HEK293 (cell line): ENCODE measurements around the gene MPV17.
A peak's percentile ranks its signal among the peaks of the same experiment; 100 is the strongest.

Source experiments
- CTCF ChIA-PET: fragments of 350-600 bp; formaldehyde crosslinking; extraction: SDS; loops from one replicate; lab custom pipeline; 2021; ENCODE audit warnings: antibody characterized with exemption; lab: Yijun Ruan, JAX
- POLR2A ChIA-PET: fragments of 300-600 bp; formaldehyde crosslinking; extraction: SDS; loops from one replicate; lab custom pipeline; 2020; ENCODE audit warnings: antibody characterized with exemption, inconsistent platforms; lab: Yijun Ruan, JAX
- H3K27ac ChIP-seq: fragments of 200-500 bp; sonication (Bioruptor generic); 2 replicates; pipeline ENCODE4 v1.5.1; 2014; ENCODE audit warnings: low read depth, low read length, control low read depth, inconsistent platforms; ENCODE audit errors: extremely low read depth
- H3K36me3 ChIP-seq, 2 experiments: fragments of 200-500 bp in 1 of 2; sonication (Bioruptor generic) in 1 of 2; 1 replicate in 1 of 2; 2 replicates in 1 of 2; pipeline ENCODE4 v1.5.1; 2014 to 2017; ENCODE audit warnings: inconsistent platforms in 2 of 2, low read length in 2 of 2; ENCODE audit not compliant: control insufficient read depth in 2 of 2, insufficient read depth in 1 of 2
- H3K4me1 ChIP-seq: fragments of 200-500 bp; sonication (Bioruptor generic); 2 replicates; pipeline ENCODE4 v1.5.1; 2014; ENCODE audit warnings: mild to moderate bottlenecking, low read length, inconsistent platforms; ENCODE audit not compliant: control insufficient read depth, insufficient read depth
- H3K4me3 ChIP-seq: 2 replicates; pipeline ENCODE4 v1.5.1; 2011; ENCODE audit warnings: low read depth, mild to moderate bottlenecking, control low read depth, low read length, moderate library complexity
- H3K9me3 ChIP-seq: fragments of 200-500 bp; sonication (Bioruptor generic); 2 replicates; pipeline ENCODE4 v1.5.1; 2014; ENCODE audit warnings: low read depth, low read length, inconsistent platforms; ENCODE audit not compliant: control insufficient read depth, insufficient read depth
- KLF16 ChIP-seq: fragments of 450-650 bp; formaldehyde crosslinking; IDR thresholded peaks from 2 replicates; pipeline ENCODE4 v1.5.1; 2017; ENCODE audit warnings: missing biosample characterization, missing genetic modification characterization
- PRDM1 ChIP-seq: fragments of 450-650 bp; formaldehyde crosslinking; IDR thresholded peaks from 2 replicates; pipeline ENCODE4; 2016; ENCODE audit warnings: missing biosample characterization, missing genetic modification characterization
- REST ChIP-seq: fragments of 450-650 bp; formaldehyde crosslinking; IDR thresholded peaks from 2 replicates; pipeline ENCODE4 v1.5.1; 2016; ENCODE audit warnings: missing biosample characterization, missing genetic modification characterization
- SALL2 ChIP-seq: fragments of 450-650 bp; formaldehyde crosslinking; IDR thresholded peaks from 2 replicates; pipeline ENCODE4 v1.5.0; 2017; ENCODE audit warnings: missing biosample characterization, mild to moderate bottlenecking, missing genetic modification characterization, borderline replicate concordance
- ZBTB17 ChIP-seq: fragments of 450-650 bp; formaldehyde crosslinking; IDR thresholded peaks from 2 replicates; pipeline ENCODE4 v1.5.1; 2016; ENCODE audit warnings: missing biosample characterization, missing genetic modification characterization
- ZBTB6 ChIP-seq: fragments of 450-650 bp; formaldehyde crosslinking; IDR thresholded peaks from 2 replicates; pipeline ENCODE4 v1.5.1; 2017; ENCODE audit warnings: missing biosample characterization, missing genetic modification characterization
- ZBTB7A ChIP-seq: fragments of 450-650 bp; formaldehyde crosslinking; IDR thresholded peaks from 2 replicates; pipeline ENCODE4 v1.5.1; 2016; ENCODE audit warnings: low read depth, missing biosample characterization, missing genetic modification characterization
- ZFP41 ChIP-seq: fragments of 450-650 bp; formaldehyde crosslinking; IDR thresholded peaks from 2 replicates; pipeline ENCODE4 v1.5.1; 2016; ENCODE audit warnings: missing biosample characterization, missing genetic modification characterization, borderline replicate concordance
- ZFP69B ChIP-seq: fragments of 450-650 bp; formaldehyde crosslinking; IDR thresholded peaks from 2 replicates; pipeline ENCODE4 v1.5.1; 2016; ENCODE audit warnings: missing biosample characterization, missing genetic modification characterization
- ZIC2 ChIP-seq: fragments of 450-650 bp; formaldehyde crosslinking; IDR thresholded peaks from 2 replicates; pipeline ENCODE4 v1.5.1; 2016; ENCODE audit warnings: missing biosample characterization, missing genetic modification characterization
- ZNF18 ChIP-seq: fragments of 450-650 bp; formaldehyde crosslinking; IDR thresholded peaks from 2 replicates; pipeline ENCODE4 v1.5.1; 2016; ENCODE audit warnings: missing biosample characterization, missing genetic modification characterization
- ZNF211 ChIP-seq: fragments of 450-650 bp; formaldehyde crosslinking; IDR thresholded peaks from 2 replicates; pipeline ENCODE4 v1.5.1; 2016; ENCODE audit warnings: low read depth, missing biosample characterization, missing genetic modification characterization
- ZNF341 ChIP-seq: fragments of 450-650 bp; formaldehyde crosslinking; IDR thresholded peaks from 2 replicates; pipeline ENCODE4; 2016; ENCODE audit warnings: low read depth, missing biosample characterization, missing genetic modification characterization
- ZNF670 ChIP-seq: fragments of 450-650 bp; formaldehyde crosslinking; IDR thresholded peaks from 2 replicates; pipeline ENCODE4 v1.5.1; 2016; ENCODE audit warnings: missing biosample characterization, missing genetic modification characterization, low read depth
- ZNF776 ChIP-seq: fragments of 450-650 bp; formaldehyde crosslinking; IDR thresholded peaks from 2 replicates; pipeline ENCODE4 v1.5.0; 2017; ENCODE audit warnings: missing biosample characterization, missing genetic modification characterization, borderline replicate concordance
- ZNF785 ChIP-seq: fragments of 450-650 bp; formaldehyde crosslinking; IDR thresholded peaks from 2 replicates; pipeline ENCODE4 v1.5.1; 2016; ENCODE audit warnings: missing biosample characterization, missing genetic modification characterization
- ZNF830 ChIP-seq: fragments of 450-650 bp; IDR thresholded peaks from 2 replicates; pipeline ENCODE4 v1.5.0; 2018; ENCODE audit warnings: missing biosample characterization, missing genetic modification characterization, low read depth, mild to moderate bottlenecking, moderate library complexity
- TF ChIP-seq, protein P1 (sequence below): fragments of 450-650 bp; formaldehyde crosslinking; IDR thresholded peaks from 2 replicates; pipeline ENCODE4 v1.5.1; 2016; ENCODE audit warnings: missing biosample characterization, missing genetic modification characterization, borderline replicate concordance
- TF ChIP-seq, protein P2 (sequence below): fragments of 450-650 bp; formaldehyde crosslinking; IDR thresholded peaks from 2 replicates; pipeline ENCODE4 v1.5.1; 2016; ENCODE audit warnings: missing biosample characterization, missing genetic modification characterization
- TF ChIP-seq, protein P3 (sequence below): fragments of 450-650 bp; formaldehyde crosslinking; IDR thresholded peaks from 2 replicates; pipeline ENCODE4 v1.5.1; 2016; ENCODE audit warnings: missing biosample characterization, missing genetic modification characterization

The MPV17 gene

GRCh38 chr2:27309651-27310050 is 13.2 kb downstream of the MPV17 start:
- no peaks in the 10 kb centered on the region for H3K9me3 ChIP-seq
- CTCF ChIA-PET = interaction anchor here (0.6 to 1.3 kb wide), 3 partner anchors 11 to 20 kb away, joined by 3 to 5 read pairs (median 3); no protein-coding TSS in a partner anchor
- H3K4me1 ChIP-seq = no peaks in the 10 kb centered on the region
- H3K27ac ChIP-seq = no peak overlapping the region
- TF ChIP-seq PRDM1 (tag by site-specific recombination) (no peak), ZNF830 (tag by site-specific recombination) (no peak), ZNF211 (tag by site-specific recombination) (no peak), ZNF18 (tag by site-specific recombination) (no peak), ZNF776 (tag by site-specific recombination) (no peak), ZNF670 (tag by site-specific recombination) (no peak), SALL2 (no peak), ZFP69B (no peak), ZBTB7A (tag by site-specific recombination) (no peak), ZNF785 (no peak)
- TF ChIP-seq, protein P1, sequence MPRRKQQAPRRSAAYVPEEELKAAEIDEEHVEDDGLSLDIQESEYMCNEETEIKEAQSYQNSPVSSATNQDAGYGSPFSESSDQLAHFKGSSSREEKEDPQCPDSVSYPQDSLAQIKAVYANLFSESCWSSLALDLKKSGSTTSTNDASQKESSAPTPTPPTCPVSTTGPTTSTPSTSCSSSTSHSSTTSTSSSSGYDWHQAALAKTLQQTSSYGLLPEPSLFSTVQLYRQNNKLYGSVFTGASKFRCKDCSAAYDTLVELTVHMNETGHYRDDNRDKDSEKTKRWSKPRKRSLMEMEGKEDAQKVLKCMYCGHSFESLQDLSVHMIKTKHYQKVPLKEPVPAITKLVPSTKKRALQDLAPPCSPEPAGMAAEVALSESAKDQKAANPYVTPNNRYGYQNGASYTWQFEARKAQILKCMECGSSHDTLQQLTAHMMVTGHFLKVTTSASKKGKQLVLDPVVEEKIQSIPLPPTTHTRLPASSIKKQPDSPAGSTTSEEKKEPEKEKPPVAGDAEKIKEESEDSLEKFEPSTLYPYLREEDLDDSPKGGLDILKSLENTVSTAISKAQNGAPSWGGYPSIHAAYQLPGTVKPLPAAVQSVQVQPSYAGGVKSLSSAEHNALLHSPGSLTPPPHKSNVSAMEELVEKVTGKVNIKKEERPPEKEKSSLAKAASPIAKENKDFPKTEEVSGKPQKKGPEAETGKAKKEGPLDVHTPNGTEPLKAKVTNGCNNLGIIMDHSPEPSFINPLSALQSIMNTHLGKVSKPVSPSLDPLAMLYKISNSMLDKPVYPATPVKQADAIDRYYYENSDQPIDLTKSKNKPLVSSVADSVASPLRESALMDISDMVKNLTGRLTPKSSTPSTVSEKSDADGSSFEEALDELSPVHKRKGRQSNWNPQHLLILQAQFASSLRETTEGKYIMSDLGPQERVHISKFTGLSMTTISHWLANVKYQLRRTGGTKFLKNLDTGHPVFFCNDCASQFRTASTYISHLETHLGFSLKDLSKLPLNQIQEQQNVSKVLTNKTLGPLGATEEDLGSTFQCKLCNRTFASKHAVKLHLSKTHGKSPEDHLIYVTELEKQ (tag by site-specific recombination) = no peak
- TF ChIP-seq, all 188 proteins: peak for 0
- Histone ChIP-seq H3K36me3 (peaks cover 0 to 29% of the 10 kb centered on the region in 2 experiments; a peak in 2 of 3 replicates), H3K4me3 (no peak overlapping the region)
- POLR2A ChIA-PET = no interaction called here

GRCh38 chr2:27308359-27308881 is 14.5 kb downstream of the MPV17 start, which contains the start of gene UCN:
TSS of gene UCN (minus strand) at chr2:27308445. CDS start at chr2:27307895, 550 bp downstream.
- H3K4me1 ChIP-seq = no peaks in the 10 kb centered on the region
- ChIA-PET POLR2A (interaction anchor here (0.8 to 1.4 kb wide), 2 partner anchors 14 to 61 kb away, joined by 3 to 4 read pairs; partner anchors contain the start of gene MPV17), CTCF (interaction anchor here (0.8 kb wide), 1 partner anchor 12 kb away, joined by 4 read pairs; no protein-coding TSS in a partner anchor)
- peaks cover 0 to 29% of the 10 kb centered on the region in 2 experiments; a peak in 2 of 3 replicates for H3K36me3 ChIP-seq
- no peak within 1 kb of the TSS for H3K4me3 ChIP-seq
- H3K9me3 ChIP-seq = no peaks in the 10 kb centered on the region
- no peak within 1 kb of the TSS for H3K27ac ChIP-seq
- TF ChIP-seq ZBTB17 (tag by site-specific recombination) (no peak), ZBTB6 (no peak), ZNF341 (tag by site-specific recombination) (no peak), ZFP69B (peak; percentile 73), ZIC2 (peak; percentile 49), ZFP41 (tag by site-specific recombination) (no peak), KLF16 (tag by site-specific recombination) (no peak), REST (tag by site-specific recombination) (peak; percentile 94)
- TF ChIP-seq, protein P2, sequence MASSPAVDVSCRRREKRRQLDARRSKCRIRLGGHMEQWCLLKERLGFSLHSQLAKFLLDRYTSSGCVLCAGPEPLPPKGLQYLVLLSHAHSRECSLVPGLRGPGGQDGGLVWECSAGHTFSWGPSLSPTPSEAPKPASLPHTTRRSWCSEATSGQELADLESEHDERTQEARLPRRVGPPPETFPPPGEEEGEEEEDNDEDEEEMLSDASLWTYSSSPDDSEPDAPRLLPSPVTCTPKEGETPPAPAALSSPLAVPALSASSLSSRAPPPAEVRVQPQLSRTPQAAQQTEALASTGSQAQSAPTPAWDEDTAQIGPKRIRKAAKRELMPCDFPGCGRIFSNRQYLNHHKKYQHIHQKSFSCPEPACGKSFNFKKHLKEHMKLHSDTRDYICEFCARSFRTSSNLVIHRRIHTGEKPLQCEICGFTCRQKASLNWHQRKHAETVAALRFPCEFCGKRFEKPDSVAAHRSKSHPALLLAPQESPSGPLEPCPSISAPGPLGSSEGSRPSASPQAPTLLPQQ (tag by site-specific recombination) = peak; percentile 95
- TF ChIP-seq, protein P3, sequence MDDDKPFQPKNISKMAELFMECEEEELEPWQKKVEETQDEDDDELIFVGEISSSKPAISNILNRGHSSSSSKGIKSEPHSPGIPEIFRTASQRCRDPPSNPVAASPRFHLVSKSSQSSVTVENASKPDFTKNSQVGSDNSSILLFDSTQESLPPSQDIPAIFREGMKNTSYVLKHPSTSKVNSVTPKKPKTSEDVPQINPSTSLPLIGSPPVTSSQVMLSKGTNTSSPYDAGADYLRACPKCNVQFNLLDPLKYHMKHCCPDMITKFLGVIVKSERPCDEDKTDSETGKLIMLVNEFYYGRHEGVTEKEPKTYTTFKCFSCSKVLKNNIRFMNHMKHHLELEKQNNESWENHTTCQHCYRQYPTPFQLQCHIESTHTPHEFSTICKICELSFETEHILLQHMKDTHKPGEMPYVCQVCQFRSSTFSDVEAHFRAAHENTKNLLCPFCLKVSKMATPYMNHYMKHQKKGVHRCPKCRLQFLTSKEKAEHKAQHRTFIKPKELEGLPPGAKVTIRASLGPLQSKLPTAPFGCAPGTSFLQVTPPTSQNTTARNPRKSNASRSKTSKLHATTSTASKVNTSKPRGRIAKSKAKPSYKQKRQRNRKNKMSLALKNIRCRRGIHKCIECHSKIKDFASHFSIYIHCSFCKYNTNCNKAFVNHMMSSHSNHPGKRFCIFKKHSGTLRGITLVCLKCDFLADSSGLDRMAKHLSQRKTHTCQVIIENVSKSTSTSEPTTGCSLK = no peak
